NCI-H2107 treated with DMSO at 0.1 percent for 48 hours (cell line): ENCODE results near the gene SLC6A19.
A peak's percentile ranks its signal among the peaks of the same experiment; 100 is the strongest.

Source experiments
- DNase-seq: peaks from one replicate; lab custom pipeline; 2025; ENCODE audit not compliant: unreplicated experiment; lab: John Stamatoyannopoulos, UW

The SLC6A19 gene

GRCh38 chr5:1193591-1193985 is 7.8 kb upstream of the SLC6A19 start:
- no peak for DNase-seq

GRCh38 chr5:1194378-1194777 is 7.0 kb upstream of the SLC6A19 start:
- DNase-seq, result no peak

GRCh38 chr5:1195439-1195838 is 6.0 kb upstream of the SLC6A19 start:
- no peak for DNase-seq

- no peak for DNase-seq
Measured at GRCh38 chr5:1195916-1196315, 5.5 kb upstream of the SLC6A19 start.

GRCh38 chr5:1196562-1196961 is 4.8 kb upstream of the SLC6A19 start:
- no peak for DNase-seq

- no peak for DNase-seq
Measured at GRCh38 chr5:1197876-1198666, 3.3 kb upstream of the SLC6A19 start.

GRCh38 chr5:1199340-1199648 is 2.1 kb upstream of the SLC6A19 start:
- no peak for DNase-seq

GRCh38 chr5:1199649-1200494 is 1.5 kb upstream of the SLC6A19 start:
- DNase-seq, result no peak

- no peak for DNase-seq
Measured at GRCh38 chr5:1200495-1201326, 684 bp upstream of the SLC6A19 start.

- DNase-seq, result no peak
Measured at GRCh38 chr5:1202026-1202797, 817 bp downstream of the SLC6A19 start.

- DNase-seq, result no peak
Measured at GRCh38 chr5:1202798-1203185, 1.4 kb downstream of the SLC6A19 start.

- DNase-seq, result no peak
Measured at GRCh38 chr5:1203311-1203967, 2.0 kb downstream of the SLC6A19 start.

GRCh38 chr5:1203968-1204692 is 2.7 kb downstream of the SLC6A19 start:
- DNase-seq, result no peak

GRCh38 chr5:1204693-1205242 is 3.4 kb downstream of the SLC6A19 start:
- peak; percentile 50 for DNase-seq

GRCh38 chr5:1205255-1206180 is 4.1 kb downstream of the SLC6A19 start:
- DNase-seq, result peak; percentile 28

GRCh38 chr5:1206521-1207412 is 5.4 kb downstream of the SLC6A19 start:
- no peak for DNase-seq

GRCh38 chr5:1207555-1207954 is 6.2 kb downstream of the SLC6A19 start:
- DNase-seq, result peak; percentile 21
